ENCODE measurements around the gene SYK. TPM values are rescaled to one million over a fixed set of nuclear protein-coding genes. Genes with fewer than 3 reads are reported as not detected.

SYK gene
- total RNA-seq, 4 donors from 2014 or later = 50.7 to 107 (median 87.1) TPM

DNA sequence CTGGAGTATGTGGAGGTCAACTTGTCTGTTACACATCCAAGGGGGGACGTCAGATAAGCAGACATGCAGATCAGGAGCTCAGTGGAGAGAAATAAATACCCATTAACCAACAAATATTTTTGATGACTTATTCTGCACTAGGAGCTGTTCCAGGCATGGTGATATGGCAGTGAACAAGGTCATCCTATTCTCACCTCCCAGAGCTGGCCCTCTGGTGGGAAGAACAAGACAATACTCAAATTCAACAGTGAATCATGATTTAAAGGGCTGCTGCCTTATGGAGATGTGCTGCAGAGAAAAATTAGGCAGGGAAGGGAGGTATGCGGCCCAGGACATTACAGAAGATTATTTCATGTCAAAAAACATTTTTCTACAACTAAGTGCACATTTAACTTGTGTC lies 36.5 kb downstream of the SYK start:
- Histone ChIP-seq H3K4me3 (replicated peaks in 1 of 3) (no peak overlapping the region), H3K27me3 (no peaks in the 10 kb centered on the region), H3K9me3 (no peaks in the 10 kb centered on the region), H3K4me1 (peaks cover 16 to 19% of the 10 kb centered on the region in 2 donors), H3K36me3 (no peaks in the 10 kb centered on the region), H3K27ac (no peak overlapping the region)
- no peak for DNase-seq
- no peak for TF ChIP-seq POLR2A (IDR thresholded peaks at IDR 0.05)
- TF ChIP-seq, protein P1, sequence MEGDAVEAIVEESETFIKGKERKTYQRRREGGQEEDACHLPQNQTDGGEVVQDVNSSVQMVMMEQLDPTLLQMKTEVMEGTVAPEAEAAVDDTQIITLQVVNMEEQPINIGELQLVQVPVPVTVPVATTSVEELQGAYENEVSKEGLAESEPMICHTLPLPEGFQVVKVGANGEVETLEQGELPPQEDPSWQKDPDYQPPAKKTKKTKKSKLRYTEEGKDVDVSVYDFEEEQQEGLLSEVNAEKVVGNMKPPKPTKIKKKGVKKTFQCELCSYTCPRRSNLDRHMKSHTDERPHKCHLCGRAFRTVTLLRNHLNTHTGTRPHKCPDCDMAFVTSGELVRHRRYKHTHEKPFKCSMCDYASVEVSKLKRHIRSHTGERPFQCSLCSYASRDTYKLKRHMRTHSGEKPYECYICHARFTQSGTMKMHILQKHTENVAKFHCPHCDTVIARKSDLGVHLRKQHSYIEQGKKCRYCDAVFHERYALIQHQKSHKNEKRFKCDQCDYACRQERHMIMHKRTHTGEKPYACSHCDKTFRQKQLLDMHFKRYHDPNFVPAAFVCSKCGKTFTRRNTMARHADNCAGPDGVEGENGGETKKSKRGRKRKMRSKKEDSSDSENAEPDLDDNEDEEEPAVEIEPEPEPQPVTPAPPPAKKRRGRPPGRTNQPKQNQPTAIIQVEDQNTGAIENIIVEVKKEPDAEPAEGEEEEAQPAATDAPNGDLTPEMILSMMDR (IDR thresholded peaks at IDR 0.05) = peak in 1 of 6 experiments; percentile 17
- intact Hi-C loops (cut with DNase I) = no loop called here
- 71 to 93% methylated on average over 2 of the region's 2 CpGs for WGBS, 2 donors

DNA sequence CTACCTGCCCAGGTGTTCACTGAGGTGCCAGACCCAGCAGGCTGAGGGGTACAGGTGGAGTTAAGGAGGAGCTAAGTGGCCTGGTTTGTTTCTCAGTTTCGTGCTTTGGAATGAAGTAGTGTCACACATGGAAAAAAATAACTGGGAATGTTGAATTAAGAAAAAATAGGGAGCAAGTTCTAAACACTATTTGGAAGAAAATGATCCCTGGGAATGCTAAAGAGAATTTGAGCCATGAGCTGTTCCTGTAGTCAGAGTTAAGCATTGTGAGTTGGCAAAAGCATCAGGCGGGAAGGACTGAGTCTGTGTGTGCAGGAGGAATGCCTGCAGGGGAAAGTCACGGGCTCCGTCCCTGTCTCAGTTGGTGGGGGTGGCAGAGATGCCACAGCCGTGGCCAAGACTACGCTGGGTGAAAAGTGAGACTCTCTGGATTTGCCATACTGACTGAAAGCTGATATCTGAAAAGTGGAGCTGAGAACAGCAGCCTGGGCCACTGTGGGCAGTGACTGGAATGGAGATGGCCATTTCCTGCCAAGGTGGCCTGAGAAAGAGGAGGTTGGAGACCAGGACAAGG lies 37.0 kb downstream of the SYK start:
- no peak overlapping the region for H3K27ac ChIP-seq

DNA sequence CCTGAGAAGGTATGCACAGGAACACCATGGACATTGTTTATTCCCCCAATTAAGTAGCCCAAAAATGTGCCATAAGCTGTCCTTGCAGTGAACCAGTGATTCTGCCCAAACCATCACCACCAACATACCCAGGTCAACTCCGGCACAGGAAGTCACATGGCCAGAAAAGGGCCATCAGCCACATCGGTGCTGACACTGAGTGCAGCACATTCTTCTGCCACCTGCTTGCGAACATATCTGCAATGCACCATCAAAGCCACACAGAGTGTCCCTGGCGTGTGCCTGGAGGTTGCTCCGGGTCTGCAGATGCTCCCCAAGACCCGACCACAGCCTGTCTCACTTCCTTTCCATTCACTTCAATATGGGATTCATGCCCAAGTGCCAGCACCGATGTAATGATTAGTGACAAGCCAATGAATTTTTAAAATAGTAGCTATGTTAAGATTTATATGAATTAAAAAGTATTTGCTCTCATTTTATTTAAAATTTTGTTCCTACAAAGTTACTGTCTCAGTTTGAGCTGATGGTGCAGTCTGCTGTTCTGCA lies 37.6 kb downstream of the SYK start:
- TF ChIP-seq, protein P1 (IDR thresholded peaks at IDR 0.05) = no peak
- no peak for TF ChIP-seq POLR2A (IDR thresholded peaks at IDR 0.05)
- Histone ChIP-seq H3K36me3 (peaks cover 3 to 4% of the 10 kb centered on the region in 2 donors), H3K27ac (no peak overlapping the region), H3K9me3 (no peaks in the 10 kb centered on the region), H3K4me3 (replicated peaks in 1 of 3) (no peak overlapping the region), H3K27me3 (no peaks in the 10 kb centered on the region), H3K4me1 (peaks cover 16 to 19% of the 10 kb centered on the region in 2 donors)
- intact Hi-C loops (cut with DNase I) = no loop called here
- 79% methylated on average over 7 of the region's 7 CpGs for WGBS, 2 donors
- no peak for DNase-seq

More for the DNA sequence above, 37.0 kb downstream of the SYK start:
- Histone ChIP-seq H3K27me3 (no peaks in the 10 kb centered on the region), H3K36me3 (no peaks in the 10 kb centered on the region), H3K9me3 (no peaks in the 10 kb centered on the region), H3K4me1 (peaks cover 16 to 19% of the 10 kb centered on the region in 2 donors), H3K4me3 (replicated peaks in 1 of 3) (no peak overlapping the region)
- DNase-seq = no peak
- no peak for TF ChIP-seq POLR2A (IDR thresholded peaks at IDR 0.05)
- TF ChIP-seq, protein P1 (IDR thresholded peaks at IDR 0.05) = no peak
- intact Hi-C loops (cut with DNase I) = no loop called here
- WGBS, 2 donors = 53 to 63% methylated on average over 6 of the region's 6 CpGs

DNA sequence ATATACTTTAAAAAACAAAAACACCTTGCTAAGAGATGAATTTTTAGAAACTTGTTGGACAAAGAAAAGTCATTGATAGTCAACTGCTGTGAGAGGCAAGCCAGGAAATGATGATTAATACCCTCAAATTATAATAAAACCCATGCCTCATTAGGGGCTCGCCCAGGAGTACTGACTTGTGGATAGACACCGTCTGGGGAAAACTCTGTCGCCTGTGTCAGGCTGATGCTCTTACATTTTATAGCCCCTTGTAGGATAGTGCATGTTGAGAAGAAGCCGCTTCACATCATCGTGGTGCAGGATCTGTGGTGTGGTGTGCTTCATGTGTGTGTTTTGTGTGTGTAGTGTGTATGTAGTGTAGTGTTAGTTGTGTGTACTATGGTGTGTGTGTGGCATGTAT lies 39.1 kb downstream of the SYK start:
- TF ChIP-seq, protein P1 (IDR thresholded peaks at IDR 0.05) = no peak
- TF ChIP-seq POLR2A (IDR thresholded peaks at IDR 0.05) = no peak
- DNase-seq = no peak
- Histone ChIP-seq H3K4me3 (replicated peaks in 1 of 3) (no peak overlapping the region), H3K9me3 (no peaks in the 10 kb centered on the region), H3K27ac (no peak overlapping the region), H3K27me3 (no peaks in the 10 kb centered on the region), H3K36me3 (peaks cover 8 to 10% of the 10 kb centered on the region in 2 donors), H3K4me1 (peaks cover 9 to 11% of the 10 kb centered on the region in 2 donors)
- WGBS, 2 donors = 81 to 86% methylated on average over 5 of the region's 5 CpGs
- intact Hi-C loops (cut with DNase I) = no loop called here

DNA sequence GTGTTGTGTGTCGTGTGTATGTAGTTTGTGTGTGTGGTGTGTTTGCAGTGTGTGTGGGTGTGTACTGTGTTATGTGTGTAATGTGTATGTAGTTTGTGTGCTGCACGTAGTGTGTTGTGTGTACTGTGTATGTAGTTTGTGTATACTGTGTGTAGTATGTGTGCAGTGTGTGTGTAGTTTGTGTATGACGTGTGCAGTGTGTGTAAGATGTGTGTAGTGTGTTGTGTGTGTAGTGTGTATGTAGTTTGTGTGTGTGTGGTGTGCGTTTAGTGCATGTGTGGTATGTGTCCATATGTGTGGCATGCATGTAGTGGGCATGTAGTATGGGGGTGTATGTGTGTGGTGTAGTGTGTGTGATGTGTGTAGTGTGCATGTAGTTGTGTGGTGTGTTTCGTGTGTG lies 39.6 kb downstream of the SYK start:
- no peak for DNase-seq
- no peak overlapping the region for H3K27ac ChIP-seq
- no peak overlapping the region for H3K4me3 ChIP-seq (replicated peaks in 1 of 3)
- H3K27me3 ChIP-seq = no peaks in the 10 kb centered on the region
- H3K9me3 ChIP-seq = no peaks in the 10 kb centered on the region
- no peak for TF ChIP-seq POLR2A (IDR thresholded peaks at IDR 0.05)
- peaks cover 8 to 10% of the 10 kb centered on the region in 2 donors for H3K36me3 ChIP-seq
- 85 to 93% methylated on average over 5 of the region's 5 CpGs for WGBS, 2 donors
- intact Hi-C loops (cut with DNase I) = no loop called here
- peaks cover 5 to 8% of the 10 kb centered on the region in 2 donors for H3K4me1 ChIP-seq

All from thyroid gland (tissue), 4 donors.